K562 treated with DMSO at 1 percent for 24 hours (cell line): ENCODE measurements around the gene CDY2B. TPM values are rescaled to one million over a fixed set of nuclear protein-coding genes. Genes with fewer than 3 reads are reported as not detected.

Source experiments
- total RNA-seq: library from RNA; unstranded; fragments of 300-600 nt; gene quantifications from 2 replicates; pipeline ENCODE4 v1.2.3, GENCODE V29; 2022; ENCODE audit warnings: low read depth; ENCODE audit not compliant: insufficient read depth

The CDY2B gene, protein sequence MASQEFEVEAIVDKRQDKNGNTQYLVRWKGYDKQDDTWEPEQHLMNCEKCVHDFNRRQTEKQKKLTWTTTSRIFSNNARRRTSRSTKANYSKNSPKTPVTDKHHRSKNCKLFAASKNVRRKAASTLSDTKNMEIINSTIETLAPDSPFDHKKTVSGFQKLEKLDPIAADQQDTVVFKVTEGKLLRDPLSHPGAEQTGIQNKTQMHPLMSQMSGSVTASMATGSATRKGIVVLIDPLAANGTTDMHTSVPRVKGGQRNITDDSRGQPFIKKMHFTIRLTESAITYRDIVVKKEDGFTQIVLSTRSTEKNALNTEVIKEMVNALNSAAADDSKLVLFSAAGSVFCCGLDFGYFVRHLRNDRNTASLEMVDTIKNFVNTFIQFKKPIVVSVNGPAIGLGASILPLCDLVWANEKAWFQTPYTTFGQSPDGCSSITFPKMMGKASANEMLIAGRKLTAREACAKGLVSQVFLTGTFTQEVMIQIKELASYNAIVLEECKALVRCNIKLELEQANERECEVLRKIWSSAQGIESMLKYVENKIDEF
- total RNA-seq, result not detected in 2 replicates

GRCh38 chrY:17880120-17880519 is at the start of gene CDY2B:
TSS of gene CDY2B (minus strand) at chrY:17880220. CDS start at chrY:17879892, 328 bp downstream.

Other genes starting within 250 kb of the CDY2B start
- not detected in 2 replicates for gene CDY2A, start 145.6 kb upstream of the CDY2B start, total RNA-seq